Measurements from ENCODE around the gene RALGAPA1. TPM values are rescaled to one million over a fixed set of nuclear protein-coding genes. Genes with fewer than 3 reads are reported as not detected.

RALGAPA1 gene
- total RNA-seq, 6 experiments from 2014 or later: 16.2 to 23.3 (median 19.7) TPM

DNA sequence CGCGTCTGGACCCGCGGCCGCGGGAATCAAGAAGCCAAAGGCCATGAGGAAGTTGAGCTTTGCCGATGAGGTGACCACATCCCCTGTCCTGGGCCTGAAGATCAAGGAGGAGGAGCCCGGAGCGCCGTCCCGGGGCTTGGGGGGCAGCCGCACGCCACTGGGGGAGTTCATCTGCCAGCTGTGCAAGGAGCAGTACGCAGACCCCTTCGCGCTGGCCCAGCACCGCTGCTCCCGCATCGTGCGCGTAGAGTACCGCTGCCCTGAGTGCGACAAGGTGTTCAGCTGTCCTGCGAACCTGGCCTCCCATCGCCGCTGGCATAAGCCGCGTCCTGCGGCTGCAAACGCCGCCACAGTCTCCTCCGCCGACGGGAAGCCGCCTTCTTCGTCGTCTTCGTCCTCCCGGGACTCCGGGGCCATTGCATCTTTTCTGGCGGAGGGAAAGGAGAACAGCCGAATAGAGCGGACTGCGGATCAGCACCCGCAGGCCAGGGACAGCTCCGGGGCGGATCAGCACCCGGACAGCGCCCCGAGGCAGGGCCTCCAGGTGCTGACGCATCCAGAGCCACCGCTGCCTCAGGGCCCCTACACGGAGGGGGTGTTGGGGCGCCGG lies 274.1 kb downstream of the RALGAPA1 start:
- Histone ChIP-seq H3K36me3 (peaks cover 0 to 3% (median 0%) of the 10 kb centered on the region in 4 donors), H3K27ac (no peak overlapping the region), H3K4me3 (peak overlapping the region in 2 of 3 donors; percentile 44 to 58), H3K4me1 (peaks cover 0 to 28% (median 9%) of the 10 kb centered on the region in 4 donors), H3K9me3 (no peaks in the 10 kb centered on the region), H3K27me3 (peaks cover 0 to 36% of the 10 kb centered on the region in 2 donors)
- ATAC-seq (peak; percentile 86 to 96 (median 92)), DNase-seq (peak; percentile 61 to 77 (median 71))
- intact Hi-C loops (cut with DNase I): no loop called here
- TF ChIP-seq CTCF (IDR thresholded peaks at IDR 0.05) (no peak), POLR2A (IDR thresholded peaks at IDR 0.05) (no peak)
- no CpG with 5 or more reads among the region's 55 CpGs for WGBS (ENCODE audit: insufficient coverage, low coverage, low lambda C conversion rate, missing lambda C conversion rate)

GRCh38 chr14:35534208-35534872 lies 274.8 kb downstream of the RALGAPA1 start:
- Histone ChIP-seq H3K36me3 (peaks cover 0 to 3% (median 0%) of the 10 kb centered on the region in 4 donors), H3K27me3 (peaks cover 0 to 36% of the 10 kb centered on the region in 2 donors), H3K4me1 (peaks cover 0 to 28% (median 9%) of the 10 kb centered on the region in 4 donors), H3K27ac (no peak overlapping the region), H3K4me3 (peak overlapping the region; percentile 44 to 58 (median 53)), H3K9me3 (no peaks in the 10 kb centered on the region)
- intact Hi-C loops (cut with DNase I): no loop called here
- ATAC-seq (no peak), DNase-seq (peak in 1 of 3 donors; percentile 25)
- WGBS (ENCODE audit: insufficient coverage, low coverage, low lambda C conversion rate, missing lambda C conversion rate): 0% methylated on average over 4 of the region's 77 CpGs
- TF ChIP-seq POLR2A (IDR thresholded peaks at IDR 0.05) (no peak), CTCF (IDR thresholded peaks at IDR 0.05) (no peak)

- 0% methylated on average over 6 of the region's 100 CpGs for WGBS (ENCODE audit: insufficient coverage, low coverage, low lambda C conversion rate, missing lambda C conversion rate)
- Histone ChIP-seq H3K27me3 (peaks cover 0 to 36% of the 10 kb centered on the region in 2 donors), H3K4me3 (peak within 1 kb of the TSS; percentile 44 to 58 (median 53)), H3K4me1 (peaks cover 0 to 28% (median 9%) of the 10 kb centered on the region in 4 donors), H3K27ac (no peak within 1 kb of the TSS), H3K9me3 (no peaks in the 10 kb centered on the region), H3K36me3 (peaks cover 0 to 3% (median 0%) of the 10 kb centered on the region in 4 donors)
- peak in 2 of 4 donors; percentile 6 for TF ChIP-seq CTCF (IDR thresholded peaks at IDR 0.05)
- no peak for TF ChIP-seq POLR2A (IDR thresholded peaks at IDR 0.05)
- DNase-seq: peak; percentile 60 to 69 (median 62)
- intact Hi-C loops (cut with DNase I): no loop called here
- ATAC-seq: peak; percentile 79 to 89 (median 84)
Observed at GRCh38 chr14:35533357-35534207, 275.5 kb downstream of the RALGAPA1 start, which contains the start of gene INSM2. Gene INSM2, plus strand, starts transcription at chr14:35534164. Its CDS starts 89 bp downstream, at chr14:35534253.

- Histone ChIP-seq H3K4me1 (peaks cover 0 to 28% (median 9%) of the 10 kb centered on the region in 4 donors), H3K9me3 (no peaks in the 10 kb centered on the region), H3K4me3 (peak overlapping the region; percentile 44 to 58 (median 53)), H3K36me3 (no peaks in the 10 kb centered on the region), H3K27ac (no peak overlapping the region), H3K27me3 (peaks cover 0 to 36% of the 10 kb centered on the region in 2 donors)
- no peak for ATAC-seq
- TF ChIP-seq POLR2A (IDR thresholded peaks at IDR 0.05): no peak
- no peak for TF ChIP-seq CTCF (IDR thresholded peaks at IDR 0.05)
- WGBS (ENCODE audit: insufficient coverage, low coverage, low lambda C conversion rate, missing lambda C conversion rate): 6% methylated on average over 6 of the region's 6 CpGs
- no peak for DNase-seq
- intact Hi-C loops (cut with DNase I): no loop called here
Observed at GRCh38 chr14:35532783-35533356, 276.2 kb downstream of the RALGAPA1 start.

Measured in right lobe of liver (tissue), 6 donors.